HEK293 (cell line): ENCODE data around the gene SYNC.

Experiments
- KLF16 ChIP-seq: fragments of 450-650 bp; formaldehyde crosslinking; IDR thresholded peaks from 2 replicates; pipeline ENCODE4 v1.5.1; 2017; ENCODE audit warnings: missing biosample characterization, missing genetic modification characterization
- KLF7 ChIP-seq: fragments of 450-650 bp; formaldehyde crosslinking; IDR thresholded peaks from 2 replicates; pipeline ENCODE4 v1.5.1; 2016; ENCODE audit warnings: missing biosample characterization, missing genetic modification characterization, borderline replicate concordance
- KLF8 ChIP-seq: fragments of 450-650 bp; formaldehyde crosslinking; IDR thresholded peaks from 2 replicates; pipeline ENCODE4 v1.5.1; 2016; ENCODE audit warnings: missing biosample characterization, missing genetic modification characterization
- MEIS1 ChIP-seq: sonication (generic); formaldehyde crosslinking; IDR thresholded peaks from 2 replicates; pipeline ENCODE4 v1.8.1; 2022; ENCODE audit warnings: missing genetic modification reagents, mild to moderate bottlenecking, borderline replicate concordance
- OSR2 ChIP-seq: fragments of 450-650 bp; formaldehyde crosslinking; IDR thresholded peaks from 2 replicates; pipeline ENCODE4 v1.5.1; 2016; ENCODE audit warnings: missing biosample characterization, missing genetic modification characterization
- SP2 ChIP-seq: fragments of 450-650 bp; formaldehyde crosslinking; IDR thresholded peaks from 2 replicates; pipeline ENCODE4 v1.5.1; 2016; ENCODE audit warnings: missing biosample characterization, missing genetic modification characterization
- TRIM28 ChIP-seq: IDR thresholded peaks from 2 replicates; pipeline ENCODE4 v1.6.1; 2011; ENCODE audit warnings: low read length, control low read depth, borderline replicate concordance
- ZBTB8A ChIP-seq: fragments of 450-650 bp; formaldehyde crosslinking; IDR thresholded peaks from 2 replicates; pipeline ENCODE4 v1.5.1; 2016; ENCODE audit warnings: missing biosample characterization, missing genetic modification characterization
- ZFP69B ChIP-seq: fragments of 450-650 bp; formaldehyde crosslinking; IDR thresholded peaks from 2 replicates; pipeline ENCODE4 v1.5.1; 2016; ENCODE audit warnings: missing biosample characterization, missing genetic modification characterization
- ZIC2 ChIP-seq: fragments of 450-650 bp; formaldehyde crosslinking; IDR thresholded peaks from 2 replicates; pipeline ENCODE4 v1.5.1; 2016; ENCODE audit warnings: missing biosample characterization, missing genetic modification characterization
- ZNF121 ChIP-seq: fragments of 450-650 bp; formaldehyde crosslinking; IDR thresholded peaks from 2 replicates; pipeline ENCODE4 v1.5.1; 2016; ENCODE audit warnings: missing biosample characterization, missing genetic modification characterization
- ZNF133 ChIP-seq: fragments of 450-650 bp; formaldehyde crosslinking; IDR thresholded peaks from 2 replicates; pipeline ENCODE4 v1.5.1; 2016; ENCODE audit warnings: missing biosample characterization, missing genetic modification characterization
- ZNF423 ChIP-seq: fragments of 450-650 bp; formaldehyde crosslinking; IDR thresholded peaks from 2 replicates; pipeline ENCODE4 v1.5.1; 2016; ENCODE audit warnings: missing biosample characterization, missing genetic modification characterization
- ZNF544 ChIP-seq: fragments of 450-650 bp; formaldehyde crosslinking; IDR thresholded peaks from 2 replicates; pipeline ENCODE4 v1.5.0; 2017; ENCODE audit warnings: missing biosample characterization, missing genetic modification characterization
- ZNF76 ChIP-seq: fragments of 450-650 bp; formaldehyde crosslinking; IDR thresholded peaks from 2 replicates; pipeline ENCODE4; 2016; ENCODE audit warnings: low read depth, missing biosample characterization, missing genetic modification characterization, borderline replicate concordance
- ZNF768 ChIP-seq: fragments of 450-650 bp; formaldehyde crosslinking; IDR thresholded peaks from 2 replicates; pipeline ENCODE4 v1.5.1; 2018; ENCODE audit warnings: missing biosample characterization, mild to moderate bottlenecking, missing genetic modification characterization
- ZXDB ChIP-seq: fragments of 450-650 bp; formaldehyde crosslinking; IDR thresholded peaks from 2 replicates; pipeline ENCODE4 v1.5.1; 2016; ENCODE audit warnings: missing biosample characterization, missing genetic modification characterization
- TF ChIP-seq, protein P1 (sequence below): fragments of 450-650 bp; formaldehyde crosslinking; IDR thresholded peaks from 2 replicates; pipeline ENCODE4 v1.5.1; 2016; ENCODE audit warnings: missing biosample characterization, missing genetic modification characterization
- TF ChIP-seq, protein P2 (sequence below): fragments of 450-650 bp; formaldehyde crosslinking; IDR thresholded peaks from 2 replicates; pipeline ENCODE4 v1.5.1; 2016; ENCODE audit warnings: missing biosample characterization, missing genetic modification characterization
- TF ChIP-seq, protein P3 (sequence below): fragments of 450-650 bp; formaldehyde crosslinking; conservative IDR thresholded peaks from 2 replicates; pipeline ENCODE4 v1.5.1; 2016; ENCODE audit warnings: low read depth, missing biosample characterization, missing genetic modification characterization
- TF ChIP-seq, protein P4 (sequence below): fragments of 450-650 bp; formaldehyde crosslinking; IDR thresholded peaks from 2 replicates; pipeline ENCODE4 v1.5.1; 2017; ENCODE audit warnings: missing biosample characterization, missing genetic modification characterization
- TF ChIP-seq, protein P5 (sequence below): fragments of 450-650 bp; formaldehyde crosslinking; IDR thresholded peaks from 2 replicates; pipeline ENCODE4 v1.5.1; 2016; ENCODE audit warnings: missing biosample characterization, missing genetic modification characterization
- TF ChIP-seq, protein P6 (sequence below): fragments of 450-650 bp; formaldehyde crosslinking; IDR thresholded peaks from 2 replicates; pipeline ENCODE4 v1.5.1; 2016; ENCODE audit warnings: missing biosample characterization, missing genetic modification characterization

The SYNC gene

DNA sequence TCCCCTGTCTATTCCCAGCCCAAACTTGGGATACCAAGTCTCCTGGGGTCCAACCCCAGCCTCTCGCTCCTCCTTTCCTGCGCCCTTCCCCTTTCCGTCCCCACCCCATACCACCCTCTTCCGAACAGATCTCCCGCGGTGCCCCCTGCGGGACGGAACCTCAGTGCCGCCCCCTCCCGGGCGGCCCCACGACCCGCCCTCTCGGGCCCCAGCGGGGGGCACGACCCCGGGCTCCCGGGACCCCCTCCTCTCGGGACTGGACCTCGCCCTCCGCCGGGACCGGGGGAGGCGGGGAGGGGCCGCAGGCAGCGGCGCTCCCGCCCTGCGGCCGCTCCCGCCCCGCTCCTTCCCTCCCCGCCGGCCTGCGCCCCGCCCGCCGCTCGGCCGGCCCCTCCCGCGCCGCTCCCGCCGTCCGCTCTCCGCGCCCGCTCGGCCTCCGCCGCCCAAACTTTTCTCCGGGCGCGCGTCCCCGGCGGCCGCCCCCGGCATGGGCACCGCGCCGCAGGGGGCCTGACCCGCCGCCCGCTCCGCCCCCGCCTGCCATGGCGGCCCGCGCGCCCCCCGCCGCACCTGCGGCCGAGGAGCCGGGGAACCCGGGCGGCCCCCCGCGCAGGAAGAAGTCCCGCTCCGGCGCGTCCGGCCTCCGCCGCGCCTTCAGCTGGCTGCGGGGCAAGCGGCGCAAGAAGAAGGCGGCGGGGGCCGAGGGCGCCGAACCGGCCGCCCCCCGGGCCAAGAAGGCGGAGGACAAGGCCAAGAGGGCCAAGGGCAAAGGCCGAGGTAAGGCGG lies 39.0 kb upstream of the SYNC start (continued):
- TF ChIP-seq, protein P1, sequence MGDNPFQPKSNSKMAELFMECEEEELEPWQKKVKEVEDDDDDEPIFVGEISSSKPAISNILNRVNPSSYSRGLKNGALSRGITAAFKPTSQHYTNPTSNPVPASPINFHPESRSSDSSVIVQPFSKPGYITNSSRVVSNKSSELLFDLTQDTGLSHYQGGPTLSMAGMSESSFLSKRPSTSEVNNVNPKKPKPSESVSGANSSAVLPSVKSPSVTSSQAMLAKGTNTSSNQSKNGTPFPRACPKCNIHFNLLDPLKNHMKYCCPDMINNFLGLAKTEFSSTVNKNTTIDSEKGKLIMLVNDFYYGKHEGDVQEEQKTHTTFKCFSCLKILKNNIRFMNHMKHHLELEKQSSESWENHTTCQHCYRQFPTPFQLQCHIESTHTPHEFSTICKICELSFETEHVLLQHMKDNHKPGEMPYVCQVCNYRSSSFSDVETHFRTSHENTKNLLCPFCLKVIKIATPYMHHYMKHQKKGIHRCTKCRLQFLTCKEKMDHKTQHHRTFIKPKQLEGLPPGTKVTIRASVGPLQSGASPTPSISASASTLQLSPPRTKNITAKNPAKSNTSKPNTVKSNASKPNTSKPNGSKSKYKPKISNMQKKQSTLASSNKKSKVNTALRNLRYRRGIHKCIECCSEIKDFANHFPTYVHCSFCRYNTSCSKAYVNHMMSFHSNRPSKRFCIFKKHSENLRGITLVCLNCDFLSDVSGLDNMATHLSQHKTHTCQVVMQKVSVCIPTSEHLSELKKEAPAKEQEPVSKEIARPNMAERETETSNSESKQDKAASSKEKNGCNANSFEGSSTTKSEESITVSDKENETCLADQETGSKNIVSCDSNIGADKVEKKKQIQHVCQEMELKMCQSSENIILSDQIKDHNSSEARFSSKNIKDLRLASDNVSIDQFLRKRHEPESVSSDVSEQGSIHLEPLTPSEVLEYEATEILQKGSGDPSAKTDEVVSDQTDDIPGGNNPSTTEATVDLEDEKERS (tag by site-specific recombination): no peak
- no peak for TF ChIP-seq ZNF121 (tag by site-specific recombination)
- TF ChIP-seq ZBTB8A (tag by site-specific recombination): peak; percentile 80
- peak; percentile 53; the same call in 1 of the 2 replicates for TF ChIP-seq KLF7
- peak; percentile 43; the same call in 1 of the 2 replicates for TF ChIP-seq ZNF76 (tag by site-specific recombination)
- TF ChIP-seq OSR2 (tag by site-specific recombination): no peak
- TF ChIP-seq ZNF423 (tag by site-specific recombination): peak; percentile 96
- no peak for TF ChIP-seq ZNF133 (tag by site-specific recombination)
- TF ChIP-seq, protein P2, sequence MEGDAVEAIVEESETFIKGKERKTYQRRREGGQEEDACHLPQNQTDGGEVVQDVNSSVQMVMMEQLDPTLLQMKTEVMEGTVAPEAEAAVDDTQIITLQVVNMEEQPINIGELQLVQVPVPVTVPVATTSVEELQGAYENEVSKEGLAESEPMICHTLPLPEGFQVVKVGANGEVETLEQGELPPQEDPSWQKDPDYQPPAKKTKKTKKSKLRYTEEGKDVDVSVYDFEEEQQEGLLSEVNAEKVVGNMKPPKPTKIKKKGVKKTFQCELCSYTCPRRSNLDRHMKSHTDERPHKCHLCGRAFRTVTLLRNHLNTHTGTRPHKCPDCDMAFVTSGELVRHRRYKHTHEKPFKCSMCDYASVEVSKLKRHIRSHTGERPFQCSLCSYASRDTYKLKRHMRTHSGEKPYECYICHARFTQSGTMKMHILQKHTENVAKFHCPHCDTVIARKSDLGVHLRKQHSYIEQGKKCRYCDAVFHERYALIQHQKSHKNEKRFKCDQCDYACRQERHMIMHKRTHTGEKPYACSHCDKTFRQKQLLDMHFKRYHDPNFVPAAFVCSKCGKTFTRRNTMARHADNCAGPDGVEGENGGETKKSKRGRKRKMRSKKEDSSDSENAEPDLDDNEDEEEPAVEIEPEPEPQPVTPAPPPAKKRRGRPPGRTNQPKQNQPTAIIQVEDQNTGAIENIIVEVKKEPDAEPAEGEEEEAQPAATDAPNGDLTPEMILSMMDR (tag by site-specific recombination): peak; percentile 64
- TF ChIP-seq ZFP69B (tag by site-specific recombination): 0 out of 2 replicates have a peak, but pooled peaks have one; percentile 15
- peak; percentile 59; the same call in 1 of the 2 replicates for TF ChIP-seq KLF8 (tag by site-specific recombination)
- TF ChIP-seq, protein P3, sequence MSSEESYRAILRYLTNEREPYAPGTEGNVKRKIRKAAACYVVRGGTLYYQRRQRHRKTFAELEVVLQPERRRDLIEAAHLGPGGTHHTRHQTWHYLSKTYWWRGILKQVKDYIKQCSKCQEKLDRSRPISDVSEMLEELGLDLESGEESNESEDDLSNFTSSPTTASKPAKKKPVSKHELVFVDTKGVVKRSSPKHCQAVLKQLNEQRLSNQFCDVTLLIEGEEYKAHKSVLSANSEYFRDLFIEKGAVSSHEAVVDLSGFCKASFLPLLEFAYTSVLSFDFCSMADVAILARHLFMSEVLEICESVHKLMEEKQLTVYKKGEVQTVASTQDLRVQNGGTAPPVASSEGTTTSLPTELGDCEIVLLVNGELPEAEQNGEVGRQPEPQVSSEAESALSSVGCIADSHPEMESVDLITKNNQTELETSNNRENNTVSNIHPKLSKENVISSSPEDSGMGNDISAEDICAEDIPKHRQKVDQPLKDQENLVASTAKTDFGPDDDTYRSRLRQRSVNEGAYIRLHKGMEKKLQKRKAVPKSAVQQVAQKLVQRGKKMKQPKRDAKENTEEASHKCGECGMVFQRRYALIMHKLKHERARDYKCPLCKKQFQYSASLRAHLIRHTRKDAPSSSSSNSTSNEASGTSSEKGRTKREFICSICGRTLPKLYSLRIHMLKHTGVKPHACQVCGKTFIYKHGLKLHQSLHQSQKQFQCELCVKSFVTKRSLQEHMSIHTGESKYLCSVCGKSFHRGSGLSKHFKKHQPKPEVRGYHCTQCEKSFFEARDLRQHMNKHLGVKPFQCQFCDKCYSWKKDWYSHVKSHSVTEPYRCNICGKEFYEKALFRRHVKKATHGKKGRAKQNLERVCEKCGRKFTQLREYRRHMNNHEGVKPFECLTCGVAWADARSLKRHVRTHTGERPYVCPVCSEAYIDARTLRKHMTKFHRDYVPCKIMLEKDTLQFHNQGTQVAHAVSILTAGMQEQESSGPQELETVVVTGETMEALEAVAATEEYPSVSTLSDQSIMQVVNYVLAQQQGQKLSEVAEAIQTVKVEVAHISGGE: peak; percentile 61
- TF ChIP-seq, protein P4, sequence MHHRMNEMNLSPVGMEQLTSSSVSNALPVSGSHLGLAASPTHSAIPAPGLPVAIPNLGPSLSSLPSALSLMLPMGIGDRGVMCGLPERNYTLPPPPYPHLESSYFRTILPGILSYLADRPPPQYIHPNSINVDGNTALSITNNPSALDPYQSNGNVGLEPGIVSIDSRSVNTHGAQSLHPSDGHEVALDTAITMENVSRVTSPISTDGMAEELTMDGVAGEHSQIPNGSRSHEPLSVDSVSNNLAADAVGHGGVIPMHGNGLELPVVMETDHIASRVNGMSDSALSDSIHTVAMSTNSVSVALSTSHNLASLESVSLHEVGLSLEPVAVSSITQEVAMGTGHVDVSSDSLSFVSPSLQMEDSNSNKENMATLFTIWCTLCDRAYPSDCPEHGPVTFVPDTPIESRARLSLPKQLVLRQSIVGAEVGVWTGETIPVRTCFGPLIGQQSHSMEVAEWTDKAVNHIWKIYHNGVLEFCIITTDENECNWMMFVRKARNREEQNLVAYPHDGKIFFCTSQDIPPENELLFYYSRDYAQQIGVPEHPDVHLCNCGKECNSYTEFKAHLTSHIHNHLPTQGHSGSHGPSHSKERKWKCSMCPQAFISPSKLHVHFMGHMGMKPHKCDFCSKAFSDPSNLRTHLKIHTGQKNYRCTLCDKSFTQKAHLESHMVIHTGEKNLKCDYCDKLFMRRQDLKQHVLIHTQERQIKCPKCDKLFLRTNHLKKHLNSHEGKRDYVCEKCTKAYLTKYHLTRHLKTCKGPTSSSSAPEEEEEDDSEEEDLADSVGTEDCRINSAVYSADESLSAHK (tag by site-specific recombination): no peak
- no peak for TF ChIP-seq ZNF768
- TF ChIP-seq ZIC2 (tag by site-specific recombination): peak; percentile 81
- no peak for TF ChIP-seq ZXDB (tag by site-specific recombination)
- TF ChIP-seq SP2 (tag by site-specific recombination): peak; percentile 62
- no peak for TF ChIP-seq ZNF544 (tag by site-specific recombination)
- TF ChIP-seq, protein P5, sequence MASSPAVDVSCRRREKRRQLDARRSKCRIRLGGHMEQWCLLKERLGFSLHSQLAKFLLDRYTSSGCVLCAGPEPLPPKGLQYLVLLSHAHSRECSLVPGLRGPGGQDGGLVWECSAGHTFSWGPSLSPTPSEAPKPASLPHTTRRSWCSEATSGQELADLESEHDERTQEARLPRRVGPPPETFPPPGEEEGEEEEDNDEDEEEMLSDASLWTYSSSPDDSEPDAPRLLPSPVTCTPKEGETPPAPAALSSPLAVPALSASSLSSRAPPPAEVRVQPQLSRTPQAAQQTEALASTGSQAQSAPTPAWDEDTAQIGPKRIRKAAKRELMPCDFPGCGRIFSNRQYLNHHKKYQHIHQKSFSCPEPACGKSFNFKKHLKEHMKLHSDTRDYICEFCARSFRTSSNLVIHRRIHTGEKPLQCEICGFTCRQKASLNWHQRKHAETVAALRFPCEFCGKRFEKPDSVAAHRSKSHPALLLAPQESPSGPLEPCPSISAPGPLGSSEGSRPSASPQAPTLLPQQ (tag by site-specific recombination): peak; percentile 36; the same call in 1 of the 2 replicates
- no peak for TF ChIP-seq MEIS1 (CRISPR knock-in tag)
- TF ChIP-seq, protein P6, sequence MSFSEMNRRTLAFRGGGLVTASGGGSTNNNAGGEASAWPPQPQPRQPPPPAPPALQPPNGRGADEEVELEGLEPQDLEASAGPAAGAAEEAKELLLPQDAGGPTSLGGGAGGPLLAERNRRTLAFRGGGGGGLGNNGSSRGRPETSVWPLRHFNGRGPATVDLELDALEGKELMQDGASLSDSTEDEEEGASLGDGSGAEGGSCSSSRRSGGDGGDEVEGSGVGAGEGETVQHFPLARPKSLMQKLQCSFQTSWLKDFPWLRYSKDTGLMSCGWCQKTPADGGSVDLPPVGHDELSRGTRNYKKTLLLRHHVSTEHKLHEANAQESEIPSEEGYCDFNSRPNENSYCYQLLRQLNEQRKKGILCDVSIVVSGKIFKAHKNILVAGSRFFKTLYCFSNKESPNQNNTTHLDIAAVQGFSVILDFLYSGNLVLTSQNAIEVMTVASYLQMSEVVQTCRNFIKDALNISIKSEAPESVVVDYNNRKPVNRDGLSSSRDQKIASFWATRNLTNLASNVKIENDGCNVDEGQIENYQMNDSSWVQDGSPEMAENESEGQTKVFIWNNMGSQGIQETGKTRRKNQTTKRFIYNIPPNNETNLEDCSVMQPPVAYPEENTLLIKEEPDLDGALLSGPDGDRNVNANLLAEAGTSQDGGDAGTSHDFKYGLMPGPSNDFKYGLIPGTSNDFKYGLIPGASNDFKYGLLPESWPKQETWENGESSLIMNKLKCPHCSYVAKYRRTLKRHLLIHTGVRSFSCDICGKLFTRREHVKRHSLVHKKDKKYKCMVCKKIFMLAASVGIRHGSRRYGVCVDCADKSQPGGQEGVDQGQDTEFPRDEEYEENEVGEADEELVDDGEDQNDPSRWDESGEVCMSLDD (tag by site-specific recombination): peak; percentile 60; the same call in 1 of the 2 replicates
- 0 out of 2 replicates have a peak, but pooled peaks have one; percentile 42 for TF ChIP-seq KLF16 (tag by site-specific recombination)
- TF ChIP-seq TRIM28: no peak
